NCI-H774 (cell line): Measurements from ENCODE around the gene BMP6.
"Not testable (repeated sequence)": the region's sequence is repeated elsewhere in the genome, so short reads cannot be mapped to it uniquely, and the experiment has no call there.

Source experiments
- DNase-seq: peaks from one replicate; lab custom pipeline; 2025; lab: John Stamatoyannopoulos, UW

The BMP6 gene

GRCh38 chr6:7887278-7887991, 161.5 kb downstream of the BMP6 start:
- DNase-seq, result no peak

DNA sequence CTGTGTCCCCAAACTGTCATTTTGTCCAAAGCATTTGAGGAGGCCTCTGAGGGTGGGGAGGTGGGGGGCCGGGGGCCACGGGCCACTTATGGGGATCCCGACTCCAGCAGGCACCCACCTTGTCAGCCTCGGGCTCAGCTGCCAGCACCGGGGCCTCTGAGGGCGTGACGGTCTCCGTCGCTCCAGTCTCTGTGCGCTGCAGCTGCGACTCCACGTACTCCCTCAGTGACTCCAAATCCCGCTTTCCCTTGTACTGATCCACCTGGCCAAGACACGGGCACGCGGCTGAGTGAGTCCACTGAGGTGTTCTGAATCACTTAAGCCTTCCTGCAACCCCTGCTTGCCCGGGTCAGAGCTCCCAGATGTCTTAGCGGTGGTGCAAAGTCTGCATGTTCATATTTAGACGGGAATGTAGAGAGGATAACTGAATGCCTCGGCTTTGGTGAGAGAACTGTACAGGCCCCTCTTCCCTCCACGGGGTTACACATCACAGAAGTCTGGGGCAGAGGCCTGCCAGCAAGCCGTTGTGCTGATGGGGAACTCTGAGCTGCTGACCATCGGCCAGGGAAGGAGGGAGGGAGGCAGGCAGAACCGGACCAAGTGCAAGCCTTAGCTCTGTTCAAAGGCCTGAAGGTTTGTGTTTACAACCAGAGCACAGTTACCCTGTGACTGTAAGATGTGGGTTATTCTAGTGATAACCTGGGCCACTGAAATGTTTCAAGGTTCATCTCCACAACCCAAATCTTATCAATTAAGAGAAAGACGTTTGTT, 162.9 kb downstream of the BMP6 start:
- no peak for DNase-seq

DNA sequence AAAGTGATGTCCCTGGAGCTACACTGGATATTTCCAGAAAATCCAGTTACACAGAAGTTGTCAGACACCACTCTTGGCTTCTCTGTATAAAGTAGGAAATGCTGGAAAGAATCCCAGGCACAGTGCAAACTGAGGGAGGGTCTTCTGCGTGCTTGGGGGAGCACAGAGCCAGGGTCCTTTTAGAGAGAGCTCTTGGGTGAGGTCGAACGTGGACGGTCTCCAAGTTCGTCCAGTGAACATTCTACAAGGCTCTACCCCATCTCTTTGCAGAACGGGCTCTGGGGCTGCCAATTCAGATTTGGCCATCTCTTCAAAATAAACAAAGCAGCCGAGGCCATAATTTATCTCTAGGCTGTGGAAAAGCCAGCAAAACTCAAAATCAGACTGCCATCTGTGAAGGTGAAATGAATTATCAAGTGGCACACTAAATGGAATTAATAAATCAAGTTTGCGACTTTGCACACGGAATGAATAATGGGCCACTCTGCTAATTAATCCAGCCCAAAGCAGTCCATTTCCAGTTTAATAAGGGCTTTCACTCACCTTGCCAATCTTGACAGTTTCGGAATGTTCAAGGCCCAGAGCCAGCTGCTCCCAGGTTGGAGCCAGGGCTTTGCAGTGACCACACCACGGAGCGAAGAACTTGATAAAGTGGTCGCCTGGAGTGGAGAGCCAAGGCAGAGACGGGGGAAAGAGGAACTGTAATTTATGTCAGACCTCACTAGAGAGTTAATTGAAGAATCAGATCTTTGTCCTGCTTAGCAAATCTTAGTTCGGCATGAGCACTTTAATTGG, 165.4 kb downstream of the BMP6 start:
- no peak for DNase-seq

DNA sequence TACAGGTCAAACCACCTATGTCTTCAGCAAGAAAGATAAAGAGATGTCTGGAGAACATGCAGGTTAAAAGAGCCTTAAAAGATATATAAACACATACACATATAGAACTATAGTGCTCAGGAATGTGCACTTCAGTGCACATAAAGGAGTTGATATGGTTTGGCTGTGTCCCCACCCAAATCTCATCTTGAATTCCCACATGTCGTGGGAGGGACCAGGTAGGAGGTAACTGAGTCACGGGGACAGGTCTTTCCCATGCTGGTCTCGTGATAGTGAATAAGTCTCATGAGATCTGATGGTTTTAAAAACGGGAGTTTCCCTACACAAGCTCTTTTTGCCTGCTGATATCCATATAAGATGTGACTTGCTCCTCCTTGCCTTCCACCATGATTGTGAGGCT, 166.5 kb downstream of the BMP6 start:
- DNase-seq, result not testable (repeated sequence)

DNA sequence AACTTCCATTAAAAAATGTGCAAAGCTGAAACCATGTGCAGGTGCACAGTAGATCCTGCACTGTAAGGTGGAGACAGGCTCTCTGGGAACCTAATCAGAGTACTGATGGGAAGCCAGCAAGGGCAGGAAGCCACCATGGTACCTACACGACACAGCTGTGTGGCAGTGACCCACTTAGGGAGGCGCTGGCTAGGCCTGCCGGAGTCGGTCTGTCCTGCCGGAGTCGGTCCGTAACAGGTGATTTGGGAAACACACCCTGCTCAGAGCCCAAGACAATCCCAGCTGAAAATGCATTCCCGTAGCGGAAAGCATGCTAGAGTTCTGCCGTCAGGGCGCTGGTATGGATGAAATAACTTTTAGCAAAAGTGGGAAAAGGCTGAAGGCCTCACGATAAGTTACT, 167.4 kb downstream of the BMP6 start:
- DNase-seq, result no peak

GRCh38 chr6:7894262-7895124, 168.6 kb downstream of the BMP6 start:
- no peak for DNase-seq

DNA sequence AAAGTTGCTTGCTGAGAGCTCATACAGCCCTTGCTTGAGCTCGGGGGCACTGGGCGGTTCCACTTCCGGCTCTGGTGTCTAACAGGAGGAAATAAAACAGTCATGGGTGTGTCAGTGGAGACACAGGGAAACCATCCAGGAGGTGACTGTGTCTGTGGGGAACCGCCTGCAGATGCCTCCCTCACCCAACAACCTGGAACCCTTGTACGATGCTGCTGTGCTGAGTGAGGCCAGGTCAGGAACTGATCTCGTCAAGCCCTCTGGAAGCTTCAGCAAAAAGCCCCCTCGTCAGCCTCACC, 169.2 kb downstream of the BMP6 start:
- DNase-seq, result no peak

- no peak for DNase-seq
Observed at GRCh38 chr6:7896465-7896987, 170.6 kb downstream of the BMP6 start.

GRCh38 chr6:7897461-7898192, 171.7 kb downstream of the BMP6 start:
- no peak for DNase-seq

GRCh38 chr6:7898193-7898586, 172.3 kb downstream of the BMP6 start:
- not testable (repeated sequence) for DNase-seq

DNA sequence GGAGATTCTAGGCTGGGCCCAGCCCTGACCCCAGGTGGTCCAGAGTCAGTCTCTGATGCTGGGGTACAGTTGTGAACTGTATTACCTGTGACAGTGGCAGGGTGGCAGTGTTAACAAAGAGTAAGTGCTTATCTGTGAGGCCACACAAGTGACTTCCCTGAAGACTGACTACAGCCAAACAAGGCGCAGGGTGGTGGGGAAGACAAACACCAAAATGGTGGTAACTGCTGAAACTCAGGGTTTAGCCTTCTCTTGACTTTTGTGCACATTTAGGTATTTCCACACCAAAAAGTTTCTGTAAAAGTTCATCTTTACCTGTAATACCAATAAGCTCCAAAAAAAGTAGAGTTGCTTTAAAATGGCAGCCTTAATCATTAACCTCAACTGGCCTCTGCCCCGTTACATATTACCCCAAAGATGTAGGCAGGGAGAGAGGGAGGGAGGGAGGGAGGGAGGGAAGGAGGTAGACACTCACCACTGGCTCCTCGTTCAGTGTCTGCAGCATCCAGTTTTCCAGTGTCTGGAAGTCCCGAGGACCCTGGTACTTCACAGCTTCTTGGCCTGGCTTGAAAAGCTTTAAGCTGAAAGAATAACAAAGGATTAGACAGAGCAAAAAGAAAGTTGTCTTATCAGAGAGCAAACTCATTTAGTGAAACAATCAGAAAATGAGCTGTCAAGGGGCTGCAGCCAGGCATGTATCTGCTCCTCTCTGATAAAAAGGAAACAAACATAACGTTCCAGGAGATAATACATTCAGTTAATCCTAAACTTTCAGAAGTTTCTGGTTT, 173.4 kb downstream of the BMP6 start:
- DNase-seq, result no peak

DNA sequence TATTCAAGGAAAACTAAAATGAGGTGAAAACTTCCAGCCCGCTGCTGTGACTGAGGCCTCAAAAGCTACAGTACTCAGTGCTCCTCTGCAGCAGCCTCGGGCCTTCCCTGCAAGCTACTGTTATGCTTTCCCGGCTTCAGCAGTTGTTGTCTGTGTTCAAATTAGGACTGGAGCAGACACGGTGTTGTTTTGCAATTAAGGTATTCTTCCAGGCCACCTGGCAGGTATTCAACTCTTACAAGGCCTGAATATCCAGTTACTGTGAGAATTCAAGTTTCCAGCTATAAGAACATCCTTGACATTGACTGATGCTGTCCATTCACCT, 174.0 kb downstream of the BMP6 start:
- DNase-seq, result no peak

DNA sequence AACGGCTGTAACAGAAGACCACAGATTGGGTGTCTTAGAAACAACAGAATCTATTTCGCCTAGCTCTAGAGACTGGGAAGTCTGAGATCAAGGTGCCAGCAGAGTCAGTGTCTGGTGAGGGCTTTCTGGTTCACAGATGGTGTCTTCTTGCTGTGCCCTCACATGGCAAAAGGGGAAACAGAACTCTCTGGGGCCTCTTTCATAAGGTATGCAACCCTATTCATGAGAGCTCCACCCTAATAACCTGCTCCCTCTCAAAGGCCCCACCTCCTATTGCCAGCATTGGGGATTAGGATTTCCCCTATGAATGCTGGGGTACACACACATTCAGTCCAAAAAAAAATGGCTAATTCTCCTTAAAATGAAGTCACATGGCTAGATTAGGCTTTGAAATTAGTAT, 174.7 kb downstream of the BMP6 start:
- no peak for DNase-seq

GRCh38 chr6:7901056-7901455, 175.2 kb downstream of the BMP6 start:
- DNase-seq, result no peak

- DNase-seq, result no peak
Observed at GRCh38 chr6:7901780-7902179, 175.9 kb downstream of the BMP6 start.

DNA sequence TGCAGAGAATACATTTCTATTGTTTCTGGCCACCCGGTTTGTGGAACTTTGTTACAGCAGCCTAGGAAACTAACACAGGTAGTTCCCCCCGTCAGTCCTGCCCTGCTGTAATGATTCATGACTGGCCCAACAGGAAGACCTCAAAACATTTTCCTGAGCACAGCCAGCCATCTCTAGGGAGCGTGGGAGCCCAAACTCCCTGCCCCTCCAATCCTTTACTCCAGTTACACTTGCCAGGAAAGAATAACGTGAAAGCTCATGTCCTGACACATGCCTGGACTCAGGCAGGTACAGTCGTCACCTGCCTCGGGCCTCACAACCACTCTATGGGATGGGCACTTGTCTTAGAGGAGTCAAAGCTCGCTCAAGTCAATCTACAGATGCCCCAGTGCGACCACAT, 176.3 kb downstream of the BMP6 start:
- DNase-seq, result no peak

GRCh38 chr6:7902867-7903266, 177.0 kb downstream of the BMP6 start:
- DNase-seq, result no peak

DNA sequence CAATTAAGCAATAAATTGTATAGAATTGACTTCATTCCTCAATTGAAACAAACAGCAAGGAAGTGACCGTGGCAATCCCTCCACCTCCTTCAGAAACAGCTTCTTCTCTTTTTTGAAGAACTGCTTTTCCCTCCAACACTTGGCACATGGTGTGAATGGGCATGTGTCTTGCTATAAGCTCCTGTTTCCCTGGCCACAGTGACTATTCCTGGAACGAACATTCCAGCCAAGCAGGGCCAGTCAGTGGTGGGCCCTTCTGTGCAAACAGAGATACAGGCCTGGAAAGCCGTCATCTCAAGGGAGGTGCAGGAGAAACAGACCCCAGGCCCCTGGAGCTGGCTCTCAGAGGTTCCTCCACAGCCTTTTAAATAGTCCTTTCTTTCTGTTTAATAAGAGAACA, 177.8 kb downstream of the BMP6 start:
- DNase-seq, result no peak

DNA sequence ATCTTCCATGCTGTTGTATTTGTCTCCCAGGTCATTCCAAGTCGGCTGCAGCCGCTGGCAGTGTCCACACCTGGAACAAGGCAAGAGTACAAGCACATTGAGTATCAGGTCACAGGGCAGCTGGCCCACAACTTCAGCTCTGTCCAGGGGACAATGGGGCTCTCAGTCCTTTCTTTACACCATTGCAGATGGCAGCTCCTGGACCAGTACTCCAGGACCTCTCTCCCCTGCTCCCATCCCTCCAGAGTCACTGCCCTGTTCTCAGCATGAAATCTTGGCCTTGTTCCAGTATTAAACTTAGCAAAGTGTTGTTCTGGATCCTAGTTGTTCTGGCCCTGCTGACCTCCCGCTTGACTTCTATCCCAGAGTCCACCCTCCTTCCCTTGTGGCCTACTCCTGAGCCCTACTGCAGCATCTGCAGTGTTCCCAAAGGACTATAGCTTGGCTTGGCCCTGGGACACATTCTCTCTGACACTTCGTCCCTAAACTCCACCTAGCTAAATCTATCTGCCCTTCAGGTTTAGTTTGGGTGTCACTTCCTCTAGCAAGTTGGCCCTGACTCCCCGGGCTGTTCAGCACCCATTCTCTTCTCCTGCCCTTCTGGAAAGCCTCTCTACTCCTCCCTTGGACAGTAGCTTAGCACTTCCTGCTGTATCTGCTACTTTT, 178.9 kb downstream of the BMP6 start:
- no peak for DNase-seq

- DNase-seq, result no peak
Observed at GRCh38 chr6:7905416-7905815, 179.5 kb downstream of the BMP6 start.
